HEK293T (cell line): Measurements from ENCODE around the gene HDAC3.

ENCODE experiments used
- CTCF ChIA-PET: fragments of 350-600 bp; formaldehyde crosslinking; extraction: SDS; loops from one replicate; lab custom pipeline; 2021; ENCODE audit warnings: antibody characterized with exemption, inconsistent platforms; lab: Yijun Ruan, JAX
- POLR2A ChIA-PET: fragments of 350-600 bp; formaldehyde crosslinking; extraction: SDS; loops from one replicate; lab custom pipeline; 2020; ENCODE audit warnings: antibody characterized with exemption, inconsistent platforms; lab: Yijun Ruan, JAX
- DNase-seq: peaks from one replicate; pipeline ENCODE4 v3.0.0; 2012; ENCODE audit warnings: mixed read lengths; ENCODE audit errors: extremely low spot score
- ARNT ChIP-seq: fragments of 450-650 bp; IDR thresholded peaks from 2 replicates; pipeline ENCODE4 v1.6.1; 2017; ENCODE audit warnings: mild to moderate bottlenecking
- BHLHE40 ChIP-seq: fragments of 450-650 bp; IDR thresholded peaks from 2 replicates; pipeline ENCODE4 v1.6.1; 2016; ENCODE audit warnings: mild to moderate bottlenecking, moderate library complexity, borderline replicate concordance
- CTBP1 ChIP-seq: fragments of 450-650 bp; IDR thresholded peaks from 2 replicates; pipeline ENCODE4 v1.6.1; 2016; ENCODE audit warnings: borderline replicate concordance
- ELF4 ChIP-seq: fragments of 450-650 bp; IDR thresholded peaks from 2 replicates; pipeline ENCODE4 v1.6.1; 2017; ENCODE audit warnings: antibody characterized with exemption
- FOXA1 ChIP-seq: fragments of 450-650 bp; IDR thresholded peaks from 2 replicates; pipeline ENCODE4 v1.6.1; 2016; ENCODE audit warnings: mild to moderate bottlenecking
- FOXK2 ChIP-seq: fragments of 450-650 bp; IDR thresholded peaks from 2 replicates; pipeline ENCODE4 v1.6.1; 2016; ENCODE audit warnings: mild to moderate bottlenecking
- FOXM1 ChIP-seq: fragments of 450-650 bp; IDR thresholded peaks from 2 replicates; pipeline ENCODE4 v1.6.1; 2017; ENCODE audit warnings: mild to moderate bottlenecking, borderline replicate concordance
- HDGF ChIP-seq: fragments of 450-650 bp; IDR thresholded peaks from 2 replicates; pipeline ENCODE4 v1.6.1; 2017; ENCODE audit warnings: antibody characterized with exemption, borderline replicate concordance
- L3MBTL2 ChIP-seq: fragments of 450-650 bp; conservative IDR thresholded peaks from 2 replicates; pipeline ENCODE4 v1.6.1; 2016; ENCODE audit warnings: mild to moderate bottlenecking
- LEF1 ChIP-seq: fragments of 450-650 bp; IDR thresholded peaks from 2 replicates; pipeline ENCODE4 v1.6.1; 2017; ENCODE audit warnings: mild to moderate bottlenecking, borderline replicate concordance
- NFRKB ChIP-seq: fragments of 450-650 bp; IDR thresholded peaks from 2 replicates; pipeline ENCODE4 v1.6.1; 2016; ENCODE audit warnings: mild to moderate bottlenecking, moderate library complexity
- PKNOX1 ChIP-seq: fragments of 450-650 bp; IDR thresholded peaks from 2 replicates; pipeline ENCODE4 v1.6.1; 2016
- SP1 ChIP-seq: fragments of 450-650 bp; IDR thresholded peaks from 2 replicates; pipeline ENCODE4 v1.6.1; 2017
- SUZ12 ChIP-seq: fragments of 450-650 bp; IDR thresholded peaks from 2 replicates; pipeline ENCODE4 v1.6.1; 2016; ENCODE audit warnings: mild to moderate bottlenecking
- TARDBP ChIP-seq: fragments of 450-650 bp; IDR thresholded peaks from 2 replicates; pipeline ENCODE4 v1.6.1; 2016
- ZNF384 ChIP-seq: fragments of 450-650 bp; IDR thresholded peaks from 2 replicates; pipeline ENCODE4 v1.6.1; 2016

Gene HDAC3

GRCh38 chr5:141654298-141654697 lies 17.6 kb upstream of the HDAC3 start:
- TF ChIP-seq FOXM1: no peak
- no peak for TF ChIP-seq FOXK2
- no peak for DNase-seq
- POLR2A ChIA-PET: interaction anchor here (1.5 to 1.6 kb wide), 2 partner anchors 17 to 18 kb away, joined by 4 to 5 read pairs; partner anchors contain the start of gene RELL2
- CTCF ChIA-PET: interaction anchor here (1.0 kb wide), 1 partner anchor 11 kb away, joined by 3 read pairs; no protein-coding TSS in a partner anchor

- ChIA-PET CTCF (interaction anchor here (0.7 kb wide), 1 partner anchor 56 kb away, joined by 3 read pairs; no protein-coding TSS in a partner anchor), POLR2A (interaction anchor here (1.1 to 2.4 kb wide), 2 partner anchors 9 to 15 kb away, joined by 5 to 25 read pairs; partner anchors contain the start of genes HDAC3 and RELL2)
- DNase-seq: no peak
- no peak for TF ChIP-seq PKNOX1
- no peak for TF ChIP-seq CTBP1
- no peak for TF ChIP-seq NFRKB
- no peak for TF ChIP-seq L3MBTL2
- TF ChIP-seq FOXK2: no peak
- no peak for TF ChIP-seq SP1
- no peak for TF ChIP-seq BHLHE40
- no peak for TF ChIP-seq ZNF384
- no peak for TF ChIP-seq LEF1
- TF ChIP-seq SUZ12: no peak
- no peak for TF ChIP-seq ARNT
- no peak for TF ChIP-seq HDGF
- TF ChIP-seq ELF4: no peak
- TF ChIP-seq TARDBP: no peak
- no peak for TF ChIP-seq FOXA1
- no peak for TF ChIP-seq FOXM1
Observed at GRCh38 chr5:141651728-141652105, 15.1 kb upstream of the HDAC3 start.

GRCh38 chr5:141650851-141651727 lies 14.4 kb upstream of the HDAC3 start, which contains the start of gene FCHSD1:
TSS of gene FCHSD1 (minus strand) at chr5:141651418. CDS start at chr5:141651368, 50 bp downstream.
- POLR2A ChIA-PET: interaction anchor here (0.6 to 2.4 kb wide), 5 partner anchors 8 to 43 kb away, joined by 3 to 25 read pairs (median 5); partner anchors contain the start of genes HDAC3 and RELL2
- peak; percentile 98 for DNase-seq
- CTCF ChIA-PET: interaction anchor here (0.9 to 1.0 kb wide), 2 partner anchors 10 to 14 kb away, joined by 3 read pairs; no protein-coding TSS in a partner anchor
- TF ChIP-seq LEF1: no peak
- no peak for TF ChIP-seq FOXM1
- no peak for TF ChIP-seq SP1
- TF ChIP-seq FOXA1: no peak
- no peak for TF ChIP-seq L3MBTL2
- TF ChIP-seq PKNOX1: no peak
- no peak for TF ChIP-seq ARNT
- TF ChIP-seq FOXK2: no peak
- TF ChIP-seq ELF4: no peak
- TF ChIP-seq HDGF: no peak
- no peak for TF ChIP-seq CTBP1
- TF ChIP-seq SUZ12: no peak

GRCh38 chr5:141649972-141650371 lies 13.3 kb upstream of the HDAC3 start:
- ChIA-PET POLR2A (interaction anchor here (1.2 kb wide), 1 partner anchor 13 kb away, joined by 5 read pairs; the partner anchor contains the start of genes HDAC3 and RELL2), CTCF (no interaction called here)
- TF ChIP-seq ELF4 (no peak), CTBP1 (no peak), NFRKB (no peak), FOXK2 (no peak), PKNOX1 (no peak), L3MBTL2 (no peak), ARNT (no peak), SP1 (no peak), LEF1 (no peak), ZNF384 (no peak), FOXM1 (no peak), SUZ12 (no peak), FOXA1 (no peak), BHLHE40 (no peak), HDGF (no peak), TARDBP (no peak)
- DNase-seq: no peak

GRCh38 chr5:141649056-141649688 lies 12.5 kb upstream of the HDAC3 start:
- TF ChIP-seq ARNT (no peak), FOXA1 (no peak), PKNOX1 (no peak), FOXK2 (no peak), TARDBP (no peak), CTBP1 (no peak), NFRKB (no peak), ELF4 (no peak), L3MBTL2 (no peak), HDGF (no peak), SP1 (no peak), SUZ12 (no peak), FOXM1 (no peak), ZNF384 (no peak), BHLHE40 (no peak)
- POLR2A ChIA-PET: interaction anchor here (1.0 to 1.2 kb wide), 2 partner anchors 12 to 274 kb away, joined by 3 to 5 read pairs; partner anchors contain the start of genes DELE1, HDAC3 and RELL2
- CTCF ChIA-PET: no interaction called here
- DNase-seq: no peak
